ENCODE results near the gene ANKRD1.

GRCh38 chr10:90879062-90879461 is 41.8 kb downstream of the ANKRD1 start:
- TF ChIP-seq CTCF (IDR thresholded peaks at IDR 0.05) (no peak), POLR2A (IDR thresholded peaks at IDR 0.05) (no peak)

Measured in Peyer's patch (tissue), 4 donors.